GM19463 (cell line): ENCODE data around the gene CCDC6.
A peak's percentile ranks its signal among the peaks of the same experiment; 100 is the strongest.
"Not testable (repeated sequence)": the region's sequence is repeated elsewhere in the genome, so short reads cannot be mapped to it uniquely, and the experiment has no call there.

Experiments used
- ATAC-seq: cut with Tn5 transposase; IDR thresholded peaks from one replicate; pipeline ENCODE4 v1.9.1; 2021; ENCODE audit warnings: mild to moderate bottlenecking, moderate library complexity; ENCODE audit not compliant: unreplicated experiment

CCDC6 gene

GRCh38 chr10:59773088-59773487, 133.3 kb downstream of the CCDC6 start:
- ATAC-seq, result no peak

DNA sequence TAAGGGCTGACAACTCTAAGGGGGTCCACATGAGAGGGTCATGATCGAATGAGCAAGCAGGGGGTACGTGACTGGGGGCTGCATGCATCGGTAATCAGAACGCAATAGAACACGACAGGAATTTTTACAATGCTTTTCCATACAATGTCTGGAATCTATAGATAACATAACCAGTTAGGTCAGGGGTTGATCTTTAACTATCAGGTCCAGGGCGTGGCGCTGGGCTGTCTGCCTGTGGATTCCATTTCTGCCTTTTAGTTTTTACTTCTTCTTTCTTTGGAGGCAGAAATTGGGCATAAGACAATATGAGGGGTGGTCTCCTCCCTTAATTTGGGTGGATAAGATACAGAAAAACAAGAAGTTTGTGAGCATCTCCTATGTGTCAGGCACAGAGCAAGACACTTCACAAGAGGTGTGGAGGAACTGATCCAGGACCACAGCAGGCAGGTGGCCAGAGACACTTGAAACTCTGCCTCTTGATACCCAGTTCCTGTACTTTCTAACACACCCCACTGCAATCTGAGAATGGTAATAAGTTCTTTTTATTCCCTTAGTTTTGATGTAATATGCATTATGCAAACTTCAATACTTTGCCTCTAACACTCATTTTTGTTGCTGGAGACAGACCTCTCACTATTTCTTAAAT, 135.1 kb downstream of the CCDC6 start:
- ATAC-seq, result no peak

- no peak for ATAC-seq
Measured at GRCh38 chr10:59770689-59771088, 135.7 kb downstream of the CCDC6 start.

DNA sequence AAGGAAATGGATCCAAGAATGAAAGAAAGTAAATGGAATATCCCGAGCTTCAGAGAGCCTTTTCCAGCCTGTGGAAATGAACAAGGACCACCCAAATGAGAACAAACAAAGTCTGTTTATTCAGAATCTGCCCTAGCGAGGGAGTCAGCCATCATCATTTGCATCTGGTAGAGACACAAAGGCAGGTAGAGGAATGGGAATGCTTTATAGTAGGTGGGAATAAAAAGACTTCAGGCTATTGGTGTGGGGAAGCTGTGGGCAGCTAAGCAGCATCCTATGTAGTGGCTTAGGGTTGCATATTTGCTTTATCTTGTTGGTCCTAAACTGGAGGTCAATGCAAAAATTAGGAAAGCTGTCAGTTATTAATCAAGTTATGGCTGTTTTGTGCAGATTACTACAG, 143.9 kb downstream of the CCDC6 start:
- ATAC-seq, result no peak

DNA sequence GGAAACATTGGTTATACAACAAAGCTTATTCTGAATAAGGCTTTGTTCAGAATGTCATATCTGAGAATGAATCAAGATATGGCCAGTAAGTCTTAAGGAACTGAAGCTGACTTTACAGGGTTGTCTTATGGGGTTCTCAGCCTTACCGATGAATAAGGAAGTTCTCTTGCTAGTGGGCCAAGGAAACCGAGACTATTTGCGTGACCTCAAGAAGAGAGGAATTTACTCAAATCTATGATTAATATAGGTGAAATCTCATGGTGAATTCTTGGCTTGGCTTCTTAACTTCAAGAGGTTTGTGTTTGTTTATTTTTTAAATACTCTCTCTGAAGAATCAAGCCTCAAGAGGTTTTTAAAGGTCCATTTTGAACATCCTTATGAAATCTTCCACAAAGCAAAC, 148.4 kb downstream of the CCDC6 start:
- ATAC-seq, result no peak

DNA sequence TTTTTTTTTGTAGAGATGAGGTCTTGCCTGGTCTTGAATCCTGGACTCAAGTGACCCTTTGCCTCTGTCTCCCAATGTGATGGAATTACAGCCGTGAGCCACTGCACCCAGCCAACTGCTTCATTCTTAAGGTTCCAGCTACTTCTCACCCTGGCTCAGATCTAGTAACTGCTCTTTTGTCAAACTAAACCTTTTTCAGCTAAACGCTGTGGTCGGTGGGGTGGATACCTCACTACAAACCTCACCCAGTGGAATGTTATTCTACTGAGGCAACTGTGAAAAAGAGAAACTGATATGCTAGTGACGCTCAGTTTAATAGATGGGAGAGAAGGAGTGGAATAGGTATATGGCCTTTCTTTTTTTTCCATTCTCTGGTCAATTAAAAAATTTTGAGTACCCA, 151.4 kb downstream of the CCDC6 start:
- ATAC-seq, result no peak

DNA sequence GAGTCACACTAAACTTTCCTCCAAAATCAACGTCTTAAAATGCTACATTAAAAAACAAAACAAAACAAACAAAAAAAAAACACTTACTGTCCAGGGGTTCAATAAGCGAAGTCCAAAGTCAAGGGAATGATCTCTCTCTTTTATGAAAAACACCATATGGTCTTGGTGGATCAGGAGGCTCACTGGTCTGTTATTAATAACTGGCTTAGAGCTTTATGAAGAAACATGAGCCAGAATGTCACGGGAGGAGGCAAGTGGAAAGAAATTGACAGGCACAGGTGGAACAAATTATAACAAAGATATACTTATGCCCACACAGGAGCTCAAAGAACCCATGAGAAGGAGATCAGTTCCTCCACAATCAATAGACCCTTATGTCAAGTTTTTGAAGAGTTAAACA, 153.1 kb downstream of the CCDC6 start, which contains the start of gene MRLN:
Gene MRLN, minus strand, starts transcription at position 189 of the 400 bp plus-strand sequence.
- ATAC-seq, result no peak

- no peak for ATAC-seq
Measured at GRCh38 chr10:59752278-59752940, 153.9 kb downstream of the CCDC6 start.

DNA sequence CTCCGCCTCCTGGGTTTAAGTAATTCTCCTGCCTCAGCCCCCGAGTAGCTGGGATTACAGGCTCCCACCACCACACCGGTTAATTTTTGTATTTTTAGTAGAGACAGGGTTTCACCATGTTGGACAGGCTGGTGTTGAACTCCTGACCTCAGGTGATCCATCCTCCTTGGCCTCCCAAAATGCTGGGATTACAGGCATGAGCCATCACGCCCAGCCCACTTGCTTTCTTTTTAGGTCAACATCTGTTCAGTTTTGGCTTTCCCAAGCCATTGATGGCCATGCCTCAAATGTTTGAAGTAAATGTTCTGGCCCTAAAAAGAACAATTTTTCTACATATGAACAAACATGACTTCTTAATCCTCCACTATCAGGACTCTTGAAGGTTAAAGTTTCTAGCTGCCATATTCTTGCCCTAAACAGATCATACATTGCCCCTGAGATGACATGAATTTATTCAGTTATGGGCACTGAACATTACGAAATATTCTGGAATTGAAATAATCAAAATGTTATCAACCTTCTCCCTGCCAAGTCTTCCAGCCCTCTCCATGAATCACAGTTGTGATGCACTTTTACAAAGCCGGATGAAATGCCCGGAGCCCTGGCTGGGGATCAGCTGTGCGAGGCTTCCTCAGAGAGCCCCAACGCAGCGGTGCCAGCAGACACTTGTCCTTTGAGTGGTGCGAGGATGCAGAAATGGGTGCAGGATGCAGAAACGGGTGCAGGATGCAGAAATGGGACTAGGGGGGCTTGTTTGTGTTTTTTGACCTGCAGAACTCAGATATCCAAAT, 156.0 kb downstream of the CCDC6 start:
- no peak for ATAC-seq

GRCh38 chr10:59748834-59749233, 157.5 kb downstream of the CCDC6 start:
- peak; percentile 93 for ATAC-seq

GRCh38 chr10:59745163-59745650, 161.1 kb downstream of the CCDC6 start:
- no peak for ATAC-seq

GRCh38 chr10:59744762-59745161, 161.6 kb downstream of the CCDC6 start:
- not testable (repeated sequence) for ATAC-seq

DNA sequence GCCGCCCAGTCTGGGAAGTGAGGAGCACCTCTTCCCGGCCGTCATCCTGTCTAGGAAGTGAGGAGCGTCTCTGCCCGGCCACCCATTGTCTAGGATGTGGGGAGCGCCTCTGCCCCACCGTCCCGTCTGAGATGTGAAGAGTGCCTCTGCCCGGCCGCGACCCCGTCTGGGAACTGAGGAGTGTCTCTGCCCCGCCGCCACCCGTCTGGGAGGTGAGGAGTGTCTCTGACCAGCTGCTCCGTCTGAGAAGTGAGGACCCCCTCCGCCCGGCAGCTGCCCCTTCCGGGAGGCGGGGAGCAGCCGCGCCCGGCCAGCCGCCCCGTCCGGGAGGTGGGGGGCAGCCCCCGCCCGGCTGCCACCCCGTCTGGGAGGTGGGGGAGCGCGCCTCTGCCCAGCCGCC, 162.2 kb downstream of the CCDC6 start:
- ATAC-seq, result not testable (repeated sequence)

GRCh38 chr10:59741583-59741982, 164.8 kb downstream of the CCDC6 start:
- no peak for ATAC-seq

DNA sequence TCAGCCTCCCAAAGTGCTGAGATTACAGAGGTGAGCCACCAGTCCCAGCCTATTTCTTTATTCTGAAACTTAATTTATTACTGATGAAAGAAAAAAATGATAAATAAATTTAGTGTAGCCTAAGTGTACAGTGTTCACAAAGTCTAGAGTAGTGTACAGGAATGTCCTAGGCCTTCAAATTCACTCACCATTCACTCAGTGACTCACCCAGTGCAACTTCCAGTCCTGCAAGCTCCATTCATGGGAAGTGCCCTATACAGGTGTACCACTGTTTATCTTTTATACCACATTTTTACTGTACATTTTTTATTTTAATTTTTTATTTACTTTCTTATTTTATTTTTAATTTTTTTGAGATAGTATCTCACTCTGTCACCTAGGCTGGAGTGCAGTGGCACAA, 165.3 kb downstream of the CCDC6 start:
- no peak for ATAC-seq
